Pons (tissue), 1 donor: ENCODE measurements around the gene RPL10.

Experiments used
- DNase-seq: peaks from one replicate; pipeline ENCODE4 v3.0.0-alpha.2; 2016; ENCODE audit warnings: low spot score

RPL10 gene

GRCh38 chrX:154362085-154362742, 36.0 kb upstream of the RPL10 start:
- no peak for DNase-seq

DNA sequence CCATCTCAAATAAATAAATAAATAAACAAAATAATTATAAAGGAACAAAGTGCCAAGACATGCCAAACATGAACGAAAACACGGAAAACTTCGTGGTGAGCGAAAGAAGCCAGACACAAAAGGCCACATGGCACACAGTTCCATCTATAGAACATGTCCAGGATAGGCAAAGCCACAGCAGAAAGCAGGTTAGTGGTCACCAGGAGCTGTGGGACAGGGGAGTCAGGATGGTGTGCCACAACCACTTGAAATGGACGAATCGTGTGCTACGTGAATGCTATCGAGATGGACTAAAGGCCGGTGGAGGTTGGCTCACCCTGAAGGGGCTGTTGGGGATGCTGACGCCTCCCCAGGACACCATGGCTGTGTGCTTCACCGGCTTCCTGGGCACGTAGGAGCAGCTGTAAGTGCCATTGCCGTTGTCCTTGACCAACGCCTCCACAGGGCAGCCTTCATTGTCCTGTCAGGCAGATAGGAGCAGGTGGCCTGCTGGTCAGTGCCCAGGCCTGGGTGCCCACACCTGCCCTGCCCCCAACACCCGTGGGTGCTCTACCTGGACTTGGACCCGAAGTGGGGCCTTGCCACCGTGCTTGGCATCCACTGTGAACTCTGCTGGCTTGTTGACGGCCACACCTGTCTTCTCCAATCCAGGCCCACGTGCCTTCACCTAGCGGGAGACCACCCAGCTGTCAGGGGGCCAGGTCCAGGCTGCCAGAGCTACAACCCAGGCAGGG, 34.3 kb upstream of the RPL10 start:
- DNase-seq: no peak

DNA sequence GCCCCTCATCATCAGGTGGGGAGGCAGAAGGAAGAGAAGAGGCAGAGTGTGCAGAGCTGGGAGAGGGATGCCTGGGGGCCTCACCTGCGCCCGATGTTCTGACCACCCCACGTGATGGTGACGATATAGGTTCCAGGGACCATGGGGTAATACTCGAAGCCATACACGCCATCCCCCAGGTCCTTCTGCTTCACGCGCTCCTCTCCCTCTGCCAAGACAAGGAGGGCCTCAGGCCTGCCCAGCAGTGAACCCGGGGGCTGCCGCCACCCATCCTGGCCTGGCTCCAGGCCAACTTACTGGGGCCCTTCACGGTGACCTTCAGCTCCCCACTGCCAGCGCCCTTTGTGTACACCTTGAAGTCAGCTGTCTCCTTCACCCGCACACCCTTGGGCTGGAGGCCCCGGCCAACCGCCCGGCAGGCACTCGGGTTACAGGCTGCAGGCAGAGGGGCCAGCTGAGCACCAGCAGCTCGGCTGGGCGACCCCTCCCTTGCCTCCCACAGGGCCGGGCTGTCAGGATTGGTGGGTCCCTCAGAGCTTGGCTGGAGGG, 33.1 kb upstream of the RPL10 start:
- no peak for DNase-seq

GRCh38 chrX:154365997-154366665, 32.0 kb upstream of the RPL10 start:
- no peak for DNase-seq

DNA sequence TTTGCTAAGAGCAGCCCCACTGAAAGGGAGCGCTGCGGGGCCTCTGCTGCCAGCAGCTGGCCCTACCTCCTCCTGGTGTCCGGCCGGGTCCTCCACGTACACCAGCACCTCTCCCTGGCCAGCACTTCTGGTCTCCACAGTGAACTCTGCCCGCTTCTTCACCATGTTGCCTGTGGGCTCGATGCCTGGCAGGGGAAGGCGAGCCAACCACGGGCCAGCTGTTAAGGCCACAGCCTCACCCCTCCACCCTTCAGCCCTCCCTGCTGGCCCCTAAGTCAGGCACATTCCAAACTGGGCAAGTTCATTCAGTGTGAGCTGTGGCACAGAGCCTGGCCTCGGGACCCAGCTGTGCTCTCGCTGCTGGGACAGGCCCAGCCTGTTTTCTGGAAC, 31.5 kb upstream of the RPL10 start:
- peak; percentile 39 for DNase-seq

DNA sequence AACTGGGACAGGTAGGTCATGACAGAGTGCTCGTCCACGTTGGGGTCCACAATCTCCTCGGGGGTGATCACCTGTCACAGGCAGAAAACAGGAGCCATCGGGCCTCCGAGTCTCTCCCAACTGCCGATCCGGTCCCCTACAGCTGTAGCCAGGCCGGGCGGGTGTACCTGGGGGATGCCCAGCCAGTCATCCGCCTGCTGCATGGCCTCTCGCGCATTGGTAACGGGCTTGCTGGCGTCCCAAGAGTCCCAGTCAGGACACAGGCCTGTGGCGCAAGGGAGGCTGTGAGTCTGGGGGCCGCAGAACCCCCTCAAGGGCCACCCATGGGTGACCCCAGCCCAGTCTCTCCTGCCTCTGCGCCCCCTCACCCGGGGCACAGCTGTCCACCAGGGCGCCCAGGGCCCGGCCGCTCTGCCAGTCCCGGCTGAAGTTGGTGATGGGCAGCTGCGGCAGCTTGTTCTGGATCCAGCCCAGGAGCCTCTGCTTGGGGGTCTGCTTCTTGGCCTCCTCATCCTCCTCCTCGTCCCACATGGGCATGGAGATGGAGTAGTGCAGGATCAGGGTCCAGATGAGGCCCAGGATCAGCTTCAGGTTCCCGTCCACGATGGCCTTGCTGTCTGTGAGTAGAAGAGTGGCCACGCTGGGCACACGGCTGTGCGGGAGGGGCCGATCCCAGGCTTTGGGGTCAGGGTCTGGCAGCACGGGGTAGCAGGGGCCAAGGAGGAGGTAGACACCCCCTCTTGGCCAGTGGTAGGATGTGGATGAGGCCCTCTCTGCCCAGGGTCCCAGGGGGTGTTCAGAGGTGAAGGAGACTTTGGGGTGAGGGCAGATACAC, 30.5 kb upstream of the RPL10 start:
- DNase-seq: no peak

DNA sequence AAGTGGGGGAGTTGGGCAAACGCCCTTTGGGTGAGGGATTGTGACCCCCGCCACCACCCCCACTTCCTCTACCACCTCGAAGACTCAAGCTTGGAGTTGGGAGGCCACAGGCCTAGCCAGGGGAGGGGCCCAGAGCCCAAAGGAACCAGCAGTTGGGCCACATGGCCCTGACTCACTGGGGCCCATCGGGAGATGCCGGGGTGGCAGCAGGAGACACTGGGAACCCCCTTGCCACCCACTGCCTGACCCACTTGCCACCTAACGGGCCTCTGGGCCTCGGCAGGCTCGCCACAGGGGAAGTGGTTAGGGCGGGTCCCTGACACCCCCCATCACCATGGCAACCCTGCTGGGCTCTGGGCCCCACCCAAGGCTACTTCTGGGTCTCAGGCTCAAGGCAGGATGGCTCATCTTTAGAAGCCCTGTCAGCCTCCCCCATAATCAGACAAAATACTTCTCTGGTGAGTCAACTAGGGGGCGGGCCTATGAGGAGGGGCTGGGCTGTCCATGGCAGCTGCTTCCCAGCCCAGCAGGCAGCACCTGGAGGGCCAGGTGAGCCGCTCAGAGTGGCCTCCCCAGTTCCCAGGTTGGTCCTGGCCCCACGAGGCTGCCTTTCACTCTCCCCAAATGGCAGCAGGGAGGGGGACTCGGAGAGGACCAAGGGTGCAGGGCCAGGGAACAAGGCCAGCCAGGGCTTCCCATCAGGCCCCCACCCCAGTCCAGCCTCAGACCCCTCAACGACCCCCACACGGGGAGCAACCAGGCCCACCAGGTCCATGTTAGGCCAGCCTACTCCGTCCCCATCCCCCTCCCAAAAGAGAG, 29.3 kb upstream of the RPL10 start:
- no peak for DNase-seq

GRCh38 chrX:154369449-154370299, 28.5 kb upstream of the RPL10 start:
- peak; percentile 44 for DNase-seq

DNA sequence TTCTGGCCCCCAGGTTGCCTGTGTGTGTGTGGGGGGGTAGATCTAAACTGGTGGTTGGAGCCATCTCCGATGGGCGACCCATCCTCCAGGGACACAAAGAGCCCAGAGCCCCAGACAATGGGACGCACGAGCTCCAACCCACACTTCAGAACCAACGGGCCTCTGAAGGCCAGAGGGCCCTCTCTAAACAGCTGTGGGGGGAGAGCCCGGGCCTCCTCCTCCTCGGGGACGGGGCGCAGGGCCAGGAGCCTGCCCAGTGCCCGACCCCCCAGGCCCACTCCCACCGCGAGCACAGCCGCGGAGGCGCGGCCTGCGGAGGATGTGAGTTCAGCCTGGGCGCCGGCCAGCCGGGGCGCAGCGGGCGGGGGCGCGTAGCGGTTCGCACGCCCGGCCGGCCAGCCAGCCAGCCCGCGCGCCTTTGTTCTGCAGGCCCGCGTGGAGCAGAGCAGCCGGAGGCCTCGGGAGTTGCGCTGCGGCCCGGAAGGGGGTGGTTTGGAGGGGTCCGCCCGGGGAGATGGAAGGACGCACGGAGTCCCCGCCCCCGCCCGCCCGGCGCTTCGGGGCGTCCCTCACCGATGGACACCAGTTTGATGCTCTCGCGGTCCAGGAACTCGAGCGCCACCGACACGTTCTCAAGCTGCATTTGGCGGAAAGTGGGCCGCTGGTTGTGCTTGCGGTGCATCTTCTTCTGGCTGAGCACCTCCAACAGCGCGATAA, 27.7 kb upstream of the RPL10 start:
- DNase-seq: no peak

- DNase-seq: peak; percentile 76
Measured at GRCh38 chrX:154371017-154371788, 27.0 kb upstream of the RPL10 start.

DNA sequence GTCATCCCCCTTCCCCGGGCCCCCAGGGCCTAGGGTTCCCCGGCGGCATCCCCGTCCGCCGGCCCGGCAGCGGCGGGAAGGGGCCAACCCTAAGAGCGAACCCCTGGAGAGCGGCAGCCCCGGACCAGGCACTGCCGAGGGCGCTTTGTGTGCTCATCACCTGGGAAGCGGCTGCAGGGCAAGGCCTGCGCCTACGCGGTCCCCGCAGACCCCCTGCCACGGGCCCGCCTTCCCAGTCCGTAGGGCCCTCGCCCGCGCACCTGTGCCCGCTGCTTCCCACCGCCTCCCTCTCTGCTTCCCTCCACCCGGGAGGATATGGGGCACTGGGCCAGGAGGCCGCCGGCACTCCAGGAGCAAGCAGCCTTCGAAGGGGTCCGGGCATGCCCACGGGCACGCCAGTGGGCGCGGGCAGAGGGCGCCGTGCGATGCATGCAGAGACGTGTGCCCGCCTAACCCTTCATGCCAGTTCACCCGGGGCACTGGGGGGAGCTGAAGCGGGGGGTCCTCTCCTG, 26.3 kb upstream of the RPL10 start:
- no peak for DNase-seq

- no peak for DNase-seq
Measured at GRCh38 chrX:154372612-154373022, 25.6 kb upstream of the RPL10 start.

DNA sequence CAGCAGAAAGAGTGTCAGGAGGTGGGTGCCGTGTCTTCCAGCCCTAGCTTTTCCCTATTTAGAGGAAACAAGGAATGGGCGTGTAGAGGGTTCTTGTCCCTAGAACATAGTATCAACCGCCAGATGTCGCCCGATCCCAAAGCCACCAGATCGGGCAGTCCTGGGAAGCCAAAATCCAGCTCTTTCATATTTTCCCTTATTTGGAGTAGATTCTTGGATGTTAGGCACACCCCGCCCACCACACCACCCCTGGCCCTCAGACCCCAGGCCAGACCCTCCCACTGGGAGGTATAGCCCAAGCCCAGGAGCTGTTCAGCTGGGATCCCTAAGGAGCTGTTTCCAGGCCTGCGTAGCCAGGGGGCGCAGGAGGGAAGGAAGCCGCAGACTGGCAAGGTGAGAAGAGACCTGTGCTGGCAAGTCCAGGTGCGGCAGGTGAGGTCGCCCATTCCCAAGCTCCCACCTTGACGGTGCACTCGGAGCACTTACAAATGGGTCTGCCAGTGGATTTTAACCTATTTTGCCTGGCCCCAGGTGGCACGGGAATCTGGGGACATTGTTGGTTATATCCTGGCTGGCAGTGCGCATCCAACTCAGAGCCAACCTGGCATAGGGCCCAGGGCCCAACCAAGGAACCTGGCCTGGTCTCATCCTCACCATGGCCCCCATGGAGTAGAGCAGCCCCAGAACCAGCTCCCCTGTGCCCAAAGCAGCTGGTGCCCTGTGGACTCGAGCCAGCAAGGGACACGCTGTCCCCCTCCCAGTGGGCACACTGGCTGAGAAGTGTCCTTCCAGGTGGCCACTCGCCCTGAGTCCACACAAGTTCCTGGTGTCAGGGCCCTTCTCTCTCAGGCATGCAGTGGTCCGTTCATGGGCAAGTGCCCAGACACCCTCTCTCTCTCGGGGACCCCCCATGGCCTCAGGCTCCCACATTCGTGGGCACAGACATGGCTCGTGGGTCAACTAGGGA, 24.6 kb upstream of the RPL10 start:
- DNase-seq: peak; percentile 60

GRCh38 chrX:154374313-154375155, 23.6 kb upstream of the RPL10 start, which contains the start of gene FLNA:
TSS of gene FLNA (minus strand) at chrX:154374634. CDS start at chrX:154371245, 3,389 bp downstream.
- no peak for DNase-seq

- no peak for DNase-seq
Measured at GRCh38 chrX:154375156-154375504, 23.0 kb upstream of the RPL10 start.

- no peak for DNase-seq
Measured at GRCh38 chrX:154376774-154377173, 21.4 kb upstream of the RPL10 start.
